Hepatocyte (in vitro differentiated cells): ENCODE results near the gene TACC2.

Source experiments
- CTCF ChIP-seq: fragments of 200-600 bp; sonication (generic); IDR thresholded peaks from 2 replicates; pipeline ENCODE4 v1.5.1; 2016; ENCODE audit warnings: antibody characterized with exemption, mild to moderate bottlenecking; ENCODE audit not compliant: poor library complexity
- EZH2 ChIP-seq: fragments of 200-600 bp; sonication (generic); IDR thresholded peaks from 2 replicates; pipeline ENCODE4 v1.6.1; 2016; ENCODE audit warnings: antibody characterized with exemption, mild to moderate bottlenecking, borderline replicate concordance

GRCh38 chr10:122140941-122141623 lies 152.1 kb downstream of the TACC2 start:
- TF ChIP-seq CTCF (no peak), EZH2 (no peak)
